ENCODE data around the gene ARHGAP24.
"Not testable (repeated sequence)": the region's sequence is repeated elsewhere in the genome, so short reads cannot be mapped to it uniquely, and the experiment has no call there.

The ARHGAP24 gene

GRCh38 chr4:85666625-85667024 lies 191.7 kb downstream of the ARHGAP24 start:
- DNase-seq; H4K12ac ChIP-seq (ENCODE audit: low read depth, low read length); H2BK12ac ChIP-seq (ENCODE audit: low read length); H2BK5ac ChIP-seq (ENCODE audit: low read depth, low read length, poor library complexity); H2AFZ ChIP-seq (ENCODE audit: insufficient read depth, low read length, poor library complexity); H4K8ac ChIP-seq (ENCODE audit: low read depth, low read length); H3K23ac ChIP-seq (ENCODE audit: low read length); H4K91ac ChIP-seq (ENCODE audit: low read depth, low read length); H3K4me2 ChIP-seq (ENCODE audit: low read length); H3K79me2 ChIP-seq (ENCODE audit: control insufficient read depth, insufficient read depth, low read length, poor library complexity); H3K4me1 ChIP-seq (ENCODE audit: control insufficient read depth in 1 of 2, insufficient read depth in 2 of 2, low read length in 2 of 2); H3K27me3 ChIP-seq (ENCODE audit: insufficient read depth, low read length); H2AK5ac ChIP-seq (ENCODE audit: low read length); H2BK120ac ChIP-seq (ENCODE audit: insufficient read depth, low read length, poor library complexity); H3K9ac ChIP-seq (ENCODE audit: low read length); H3K79me1 ChIP-seq (ENCODE audit: low read length); H3K4me3 ChIP-seq (ENCODE audit: low read depth, low read length); H3K9me3 ChIP-seq (ENCODE audit: insufficient read depth, low read depth, low read length); H3K18ac ChIP-seq (ENCODE audit: low read length); H3K27ac ChIP-seq (ENCODE audit: low read depth, low read length); H3K4ac ChIP-seq (ENCODE audit: low read depth, low read length); H3K36me3 ChIP-seq (ENCODE audit: control insufficient read depth in 1 of 2, insufficient read depth in 2 of 2, low read length in 2 of 2); H3K14ac ChIP-seq (ENCODE audit: low read length): not testable (repeated sequence)
- no CpG with 5 or more reads among the region's 8 CpGs for WGBS (ENCODE audit: extremely low coverage, insufficient coverage, insufficient read length)

- Histone ChIP-seq H3K27me3 (ENCODE audit: insufficient read depth, low read length) (no peaks in the 10 kb centered on the region), H2BK5ac (ENCODE audit: low read depth, low read length, poor library complexity) (no peak overlapping the region), H3K14ac (ENCODE audit: low read length) (no peak overlapping the region), H4K12ac (ENCODE audit: low read depth, low read length) (no peak overlapping the region), H3K79me2 (ENCODE audit: control insufficient read depth, insufficient read depth, low read length, poor library complexity) (no peaks in the 10 kb centered on the region), H3K18ac (ENCODE audit: low read length) (no peak overlapping the region), H3K4me1 (ENCODE audit: control insufficient read depth in 1 of 2, insufficient read depth in 2 of 2, low read length in 2 of 2) (no peaks in the 10 kb centered on the region), H2AK5ac (ENCODE audit: low read length) (no peak overlapping the region), H4K8ac (ENCODE audit: low read depth, low read length) (no peak overlapping the region), H3K9ac (ENCODE audit: low read length) (no peak overlapping the region), H3K4ac (ENCODE audit: low read depth, low read length) (no peak overlapping the region), H3K4me2 (ENCODE audit: low read length) (no peak overlapping the region), H3K79me1 (ENCODE audit: low read length) (no peaks in the 10 kb centered on the region), H3K27ac (ENCODE audit: low read depth, low read length) (no peak overlapping the region), H3K9me3 (ENCODE audit: insufficient read depth, low read depth, low read length) (peaks cover 5% of the 10 kb centered on the region), H3K23ac (ENCODE audit: low read length) (no peak overlapping the region), H3K36me3 (ENCODE audit: control insufficient read depth in 1 of 2, insufficient read depth in 2 of 2, low read length in 2 of 2) (peaks cover 0 to 2% of the 10 kb centered on the region in 2 experiments), H4K91ac (ENCODE audit: low read depth, low read length) (no peak overlapping the region), H2AFZ (ENCODE audit: insufficient read depth, low read length, poor library complexity) (no peak overlapping the region), H2BK12ac (ENCODE audit: low read length) (no peak overlapping the region), H2BK120ac (ENCODE audit: insufficient read depth, low read length, poor library complexity) (no peak overlapping the region), H3K4me3 (ENCODE audit: low read depth, low read length) (no peak overlapping the region)
- no CpG with 5 or more reads among the region's 3 CpGs for WGBS (ENCODE audit: extremely low coverage, insufficient coverage, insufficient read length)
- no peak for DNase-seq
These were observed 194.3 kb downstream of the ARHGAP24 start for GRCh38 chr4:85669204-85669603.

GRCh38 chr4:85669992-85670548 lies 195.1 kb downstream of the ARHGAP24 start:
- no peak overlapping the region for H2BK12ac ChIP-seq (ENCODE audit: low read length)
- no peaks in the 10 kb centered on the region for H3K27me3 ChIP-seq (ENCODE audit: insufficient read depth, low read length)
- H3K4me1 ChIP-seq (ENCODE audit: control insufficient read depth in 1 of 2, insufficient read depth in 2 of 2, low read length in 2 of 2) = no peaks in the 10 kb centered on the region
- no peak overlapping the region for H3K18ac ChIP-seq (ENCODE audit: low read length)
- H3K9ac ChIP-seq (ENCODE audit: low read length) = no peak overlapping the region
- H2AK5ac ChIP-seq (ENCODE audit: low read length) = no peak overlapping the region
- no peak overlapping the region for H2AFZ ChIP-seq (ENCODE audit: insufficient read depth, low read length, poor library complexity)
- no peak overlapping the region for H4K12ac ChIP-seq (ENCODE audit: low read depth, low read length)
- no peak overlapping the region for H3K4me2 ChIP-seq (ENCODE audit: low read length)
- H3K9me3 ChIP-seq (ENCODE audit: insufficient read depth, low read depth, low read length) = peaks cover 5% of the 10 kb centered on the region
- H2BK5ac ChIP-seq (ENCODE audit: low read depth, low read length, poor library complexity) = no peak overlapping the region
- H3K36me3 ChIP-seq (ENCODE audit: control insufficient read depth in 1 of 2, insufficient read depth in 2 of 2, low read length in 2 of 2) = peaks cover 0 to 2% of the 10 kb centered on the region in 2 experiments
- no peak overlapping the region for H4K8ac ChIP-seq (ENCODE audit: low read depth, low read length)
- no peaks in the 10 kb centered on the region for H3K79me2 ChIP-seq (ENCODE audit: control insufficient read depth, insufficient read depth, low read length, poor library complexity)
- H2BK120ac ChIP-seq (ENCODE audit: insufficient read depth, low read length, poor library complexity) = no peak overlapping the region
- H3K23ac ChIP-seq (ENCODE audit: low read length) = no peak overlapping the region
- H3K14ac ChIP-seq (ENCODE audit: low read length) = no peak overlapping the region
- no peak overlapping the region for H4K91ac ChIP-seq (ENCODE audit: low read depth, low read length)
- no peak for DNase-seq
- WGBS (ENCODE audit: extremely low coverage, insufficient coverage, insufficient read length) = no CpG with 5 or more reads among the region's 3 CpGs
- no peak overlapping the region for H3K27ac ChIP-seq (ENCODE audit: low read depth, low read length)
- H3K4me3 ChIP-seq (ENCODE audit: low read depth, low read length) = no peak overlapping the region
- no peaks in the 10 kb centered on the region for H3K79me1 ChIP-seq (ENCODE audit: low read length)
- H3K4ac ChIP-seq (ENCODE audit: low read depth, low read length) = no peak overlapping the region

GRCh38 chr4:85671120-85671519 lies 196.2 kb downstream of the ARHGAP24 start:
- Histone ChIP-seq H3K79me1 (ENCODE audit: low read length) (no peaks in the 10 kb centered on the region), H3K23ac (ENCODE audit: low read length) (no peak overlapping the region), H3K27me3 (ENCODE audit: insufficient read depth, low read length) (no peaks in the 10 kb centered on the region), H4K91ac (ENCODE audit: low read depth, low read length) (no peak overlapping the region), H3K14ac (ENCODE audit: low read length) (no peak overlapping the region), H3K18ac (ENCODE audit: low read length) (no peak overlapping the region), H3K36me3 (ENCODE audit: control insufficient read depth in 1 of 2, insufficient read depth in 2 of 2, low read length in 2 of 2) (peaks cover 0 to 4% of the 10 kb centered on the region in 2 experiments), H3K9ac (ENCODE audit: low read length) (no peak overlapping the region), H2BK12ac (ENCODE audit: low read length) (no peak overlapping the region), H3K9me3 (ENCODE audit: insufficient read depth, low read depth, low read length) (peaks cover 5% of the 10 kb centered on the region), H3K4me1 (ENCODE audit: control insufficient read depth in 1 of 2, insufficient read depth in 2 of 2, low read length in 2 of 2) (no peaks in the 10 kb centered on the region), H2AK5ac (ENCODE audit: low read length) (no peak overlapping the region), H4K12ac (ENCODE audit: low read depth, low read length) (no peak overlapping the region), H2AFZ (ENCODE audit: insufficient read depth, low read length, poor library complexity) (no peak overlapping the region), H3K4me3 (ENCODE audit: low read depth, low read length) (no peak overlapping the region), H3K4ac (ENCODE audit: low read depth, low read length) (no peak overlapping the region), H2BK5ac (ENCODE audit: low read depth, low read length, poor library complexity) (no peak overlapping the region), H2BK120ac (ENCODE audit: insufficient read depth, low read length, poor library complexity) (no peak overlapping the region), H3K27ac (ENCODE audit: low read depth, low read length) (no peak overlapping the region), H3K79me2 (ENCODE audit: control insufficient read depth, insufficient read depth, low read length, poor library complexity) (no peaks in the 10 kb centered on the region), H3K4me2 (ENCODE audit: low read length) (no peak overlapping the region), H4K8ac (ENCODE audit: low read depth, low read length) (no peak overlapping the region)
- WGBS (ENCODE audit: extremely low coverage, insufficient coverage, insufficient read length) = no CpG with 5 or more reads among the region's 2 CpGs
- no peak for DNase-seq
